Measurements from ENCODE around the gene KRT14.
A peak's percentile ranks its signal among the peaks of the same experiment; 100 is the strongest.
"Not testable (repeated sequence)": the region's sequence is repeated elsewhere in the genome, so short reads cannot be mapped to it uniquely, and the experiment has no call there.

KRT14 gene

GRCh38 chr17:41610965-41611640 lies 24.4 kb upstream of the KRT14 start:
- ChIA-PET CTCF (interaction anchor here (1.1 to 4.5 kb wide), 3 partner anchors 38 to 62 kb away, joined by 3 to 23 read pairs (median 4); no protein-coding TSS in a partner anchor), POLR2A (no interaction called here)
- no peak for TF ChIP-seq CTCF (IDR thresholded peaks at IDR 0.05; ENCODE audit: insufficient read depth, low read length, missing control alignments)
- H3K4me3 ChIP-seq (ENCODE audit: low read depth, low read length), result no peak overlapping the region
- DNase-seq (ENCODE audit: low read depth, low spot score), result no peak

GRCh38 chr17:41610061-41610517 lies 23.4 kb upstream of the KRT14 start:
- peak; percentile 24 for TF ChIP-seq CTCF (IDR thresholded peaks at IDR 0.05; ENCODE audit: insufficient read depth, low read length, missing control alignments)
- H3K4me3 ChIP-seq (ENCODE audit: low read depth, low read length); DNase-seq (ENCODE audit: low read depth, low spot score); POLR2A ChIA-PET: not testable (repeated sequence)
- CTCF ChIA-PET, result interaction anchor here (0.7 to 4.5 kb wide), 5 partner anchors 9 to 61 kb away, joined by 3 to 23 read pairs (median 3); no protein-coding TSS in a partner anchor

- CTCF ChIA-PET, result interaction anchor here (2.0 kb wide), 1 partner anchor 41 kb away, joined by 7 read pairs; no protein-coding TSS in a partner anchor
- H3K4me3 ChIP-seq (ENCODE audit: low read depth, low read length); POLR2A ChIA-PET; DNase-seq (ENCODE audit: low read depth, low spot score): not testable (repeated sequence)
These were observed 20.2 kb upstream of the KRT14 start for GRCh38 chr17:41606930-41607329.

DNA sequence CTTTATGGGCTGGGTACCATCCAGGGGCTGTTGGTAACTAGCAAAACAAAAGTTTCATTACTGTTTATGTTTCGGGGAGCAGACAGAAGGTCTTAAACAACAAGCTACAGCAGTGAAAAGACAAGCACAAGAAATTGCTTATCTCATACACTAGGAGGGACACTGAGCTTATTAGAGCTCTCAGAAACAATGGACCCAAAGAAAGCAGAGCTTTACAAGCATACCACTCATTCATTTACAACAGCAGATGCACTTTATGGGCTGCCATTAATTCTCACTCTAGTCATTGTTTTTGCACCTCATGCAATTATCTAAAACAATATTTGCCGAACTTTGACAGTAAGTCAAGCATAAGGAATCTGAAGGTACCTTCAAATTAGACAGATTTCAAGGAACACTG lies 15.8 kb upstream of the KRT14 start:
- no peak overlapping the region for H3K4me3 ChIP-seq (ENCODE audit: low read depth, low read length)
- TF ChIP-seq CTCF (IDR thresholded peaks at IDR 0.05; ENCODE audit: insufficient read depth, low read length, missing control alignments), result no peak
- CTCF ChIA-PET, result interaction anchor here (0.9 to 2.3 kb wide), 7 partner anchors 9 to 60 kb away, joined by 3 to 19 read pairs (median 3); no protein-coding TSS in a partner anchor
- DNase-seq (ENCODE audit: low read depth, low spot score), result no peak
- POLR2A ChIA-PET, result no interaction called here

- no peak for DNase-seq (ENCODE audit: low read depth, low spot score)
- POLR2A ChIA-PET, result no interaction called here
- no peak overlapping the region for H3K4me3 ChIP-seq (ENCODE audit: low read depth, low read length)
- TF ChIP-seq CTCF (IDR thresholded peaks at IDR 0.05; ENCODE audit: insufficient read depth, low read length, missing control alignments), result no peak
- CTCF ChIA-PET, result interaction anchor here (0.6 to 1.4 kb wide), 3 partner anchors 9 to 52 kb away, joined by 3 to 5 read pairs (median 3); no protein-coding TSS in a partner anchor
These were observed 13.6 kb upstream of the KRT14 start for GRCh38 chr17:41600318-41600717.

- no peak for DNase-seq (ENCODE audit: low read depth, low spot score)
- POLR2A ChIA-PET, result no interaction called here
- no peak for TF ChIP-seq CTCF (IDR thresholded peaks at IDR 0.05; ENCODE audit: insufficient read depth, low read length, missing control alignments)
- H3K4me3 ChIP-seq (ENCODE audit: low read depth, low read length), result no peak overlapping the region
- CTCF ChIA-PET, result no interaction called here
These were observed 13.0 kb upstream of the KRT14 start for GRCh38 chr17:41599680-41600079.

All from AG04449 (cell line).